Panc1 (cell line): ENCODE results near the gene TMEM253.

ENCODE experiments used
- SIN3A ChIP-seq: IDR thresholded peaks from 2 replicates; pipeline ENCODE4 v1.6.1; 2012; ENCODE audit warnings: low read depth, mild to moderate bottlenecking, low read length, moderate library complexity, borderline replicate concordance; ENCODE audit not compliant: insufficient read depth
- TF ChIP-seq, protein P1 (sequence below), 2 experiments: IDR thresholded peaks; 2 replicates each; pipeline ENCODE4 v1.6.1; 2011 to 2012; ENCODE audit warnings: low read depth in 2 of 2, control low read depth in 1 of 2, low read length in 1 of 2, mild to moderate bottlenecking in 1 of 2, moderate library complexity in 1 of 2; ENCODE audit not compliant: insufficient read depth in 1 of 2
- TF ChIP-seq, protein P2 (sequence below): fragments of 450-650 bp; IDR thresholded peaks from 2 replicates; pipeline ENCODE4 v1.5.1; 2017; ENCODE audit warnings: mild to moderate bottlenecking

DNA sequence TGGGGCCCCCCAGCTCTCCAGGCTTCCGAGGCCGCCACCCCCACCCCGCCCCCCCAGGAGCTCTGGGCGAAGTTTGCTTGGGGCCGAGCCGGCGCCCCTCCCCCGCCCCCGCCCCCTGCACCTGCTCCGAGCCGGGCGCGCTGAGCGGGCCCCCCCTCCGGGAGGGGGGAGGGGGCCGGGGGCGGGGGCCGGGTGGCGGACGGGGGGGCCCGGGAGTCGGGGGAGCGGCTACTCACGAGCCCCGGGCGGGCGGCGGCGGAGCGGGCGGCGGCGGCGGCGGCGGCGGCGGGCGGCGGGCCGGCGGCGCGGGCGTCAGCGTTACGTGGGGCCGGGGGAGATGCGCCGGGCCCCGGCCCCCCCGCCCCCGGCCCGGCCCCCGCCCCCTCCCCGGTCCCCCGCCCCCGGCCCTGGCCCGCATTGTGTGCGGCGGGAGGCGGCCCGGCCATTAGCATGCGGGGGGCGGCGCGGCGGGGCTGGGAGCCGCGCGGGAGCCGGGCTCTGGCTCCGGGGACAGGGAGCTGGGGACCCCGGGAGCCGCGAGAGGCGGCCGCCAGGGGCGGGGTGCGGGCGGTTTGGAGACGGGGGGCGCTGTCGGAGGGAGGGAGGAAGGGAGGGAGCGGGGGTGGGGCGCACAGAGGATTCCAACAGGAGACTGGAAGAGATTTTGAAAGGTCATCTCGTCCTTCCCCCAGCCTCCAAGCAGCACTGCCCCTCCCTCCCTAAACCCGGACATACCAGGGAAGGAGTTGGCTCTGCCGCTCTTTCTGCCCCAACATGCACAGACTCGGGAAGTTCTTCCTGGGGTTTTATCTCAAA is 2.6 kb upstream of the TMEM253 start, which contains the start of gene ZNF219:
- TF ChIP-seq, protein P1, sequence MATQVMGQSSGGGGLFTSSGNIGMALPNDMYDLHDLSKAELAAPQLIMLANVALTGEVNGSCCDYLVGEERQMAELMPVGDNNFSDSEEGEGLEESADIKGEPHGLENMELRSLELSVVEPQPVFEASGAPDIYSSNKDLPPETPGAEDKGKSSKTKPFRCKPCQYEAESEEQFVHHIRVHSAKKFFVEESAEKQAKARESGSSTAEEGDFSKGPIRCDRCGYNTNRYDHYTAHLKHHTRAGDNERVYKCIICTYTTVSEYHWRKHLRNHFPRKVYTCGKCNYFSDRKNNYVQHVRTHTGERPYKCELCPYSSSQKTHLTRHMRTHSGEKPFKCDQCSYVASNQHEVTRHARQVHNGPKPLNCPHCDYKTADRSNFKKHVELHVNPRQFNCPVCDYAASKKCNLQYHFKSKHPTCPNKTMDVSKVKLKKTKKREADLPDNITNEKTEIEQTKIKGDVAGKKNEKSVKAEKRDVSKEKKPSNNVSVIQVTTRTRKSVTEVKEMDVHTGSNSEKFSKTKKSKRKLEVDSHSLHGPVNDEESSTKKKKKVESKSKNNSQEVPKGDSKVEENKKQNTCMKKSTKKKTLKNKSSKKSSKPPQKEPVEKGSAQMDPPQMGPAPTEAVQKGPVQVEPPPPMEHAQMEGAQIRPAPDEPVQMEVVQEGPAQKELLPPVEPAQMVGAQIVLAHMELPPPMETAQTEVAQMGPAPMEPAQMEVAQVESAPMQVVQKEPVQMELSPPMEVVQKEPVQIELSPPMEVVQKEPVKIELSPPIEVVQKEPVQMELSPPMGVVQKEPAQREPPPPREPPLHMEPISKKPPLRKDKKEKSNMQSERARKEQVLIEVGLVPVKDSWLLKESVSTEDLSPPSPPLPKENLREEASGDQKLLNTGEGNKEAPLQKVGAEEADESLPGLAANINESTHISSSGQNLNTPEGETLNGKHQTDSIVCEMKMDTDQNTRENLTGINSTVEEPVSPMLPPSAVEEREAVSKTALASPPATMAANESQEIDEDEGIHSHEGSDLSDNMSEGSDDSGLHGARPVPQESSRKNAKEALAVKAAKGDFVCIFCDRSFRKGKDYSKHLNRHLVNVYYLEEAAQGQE (IDR thresholded peaks at IDR 0.05; ENCODE audit: insufficient read depth in 1 of 2, low read depth in 2 of 2, low read length in 1 of 2), result no peak
- TF ChIP-seq, protein P2, sequence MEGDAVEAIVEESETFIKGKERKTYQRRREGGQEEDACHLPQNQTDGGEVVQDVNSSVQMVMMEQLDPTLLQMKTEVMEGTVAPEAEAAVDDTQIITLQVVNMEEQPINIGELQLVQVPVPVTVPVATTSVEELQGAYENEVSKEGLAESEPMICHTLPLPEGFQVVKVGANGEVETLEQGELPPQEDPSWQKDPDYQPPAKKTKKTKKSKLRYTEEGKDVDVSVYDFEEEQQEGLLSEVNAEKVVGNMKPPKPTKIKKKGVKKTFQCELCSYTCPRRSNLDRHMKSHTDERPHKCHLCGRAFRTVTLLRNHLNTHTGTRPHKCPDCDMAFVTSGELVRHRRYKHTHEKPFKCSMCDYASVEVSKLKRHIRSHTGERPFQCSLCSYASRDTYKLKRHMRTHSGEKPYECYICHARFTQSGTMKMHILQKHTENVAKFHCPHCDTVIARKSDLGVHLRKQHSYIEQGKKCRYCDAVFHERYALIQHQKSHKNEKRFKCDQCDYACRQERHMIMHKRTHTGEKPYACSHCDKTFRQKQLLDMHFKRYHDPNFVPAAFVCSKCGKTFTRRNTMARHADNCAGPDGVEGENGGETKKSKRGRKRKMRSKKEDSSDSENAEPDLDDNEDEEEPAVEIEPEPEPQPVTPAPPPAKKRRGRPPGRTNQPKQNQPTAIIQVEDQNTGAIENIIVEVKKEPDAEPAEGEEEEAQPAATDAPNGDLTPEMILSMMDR, result 0 out of 2 replicates have a peak, but pooled peaks have one; percentile 4
- TF ChIP-seq SIN3A, result no peak
